Esophagus (tissue), 2 donors: ENCODE data around the gene VWA5B1. TPM values are rescaled to one million over a fixed set of nuclear protein-coding genes. Genes with fewer than 3 reads are reported as not detected.

Experiments
- H3K27ac ChIP-seq, 2 donors: one replicate each; pipeline ENCODE4 v1.5.1; 2013; ENCODE audit warnings: low read depth in 2 of 2, mild to moderate bottlenecking in 2 of 2, inconsistent platforms in 1 of 2, low read length in 1 of 2, moderate library complexity in 1 of 2
- H3K27me3 ChIP-seq, 2 donors: one replicate each; pipeline ENCODE4 v1.6.1; 2013; ENCODE audit warnings: low read length in 2 of 2, control low read depth in 1 of 2, mild to moderate bottlenecking in 1 of 2; ENCODE audit not compliant: insufficient read depth in 2 of 2, control insufficient read depth in 1 of 2
- H3K36me3 ChIP-seq, 2 donors: one replicate each; pipeline ENCODE4 v1.6.1; 2013; ENCODE audit warnings: low read length in 1 of 2; ENCODE audit not compliant: control insufficient read depth in 2 of 2, insufficient read depth in 2 of 2
- H3K4me1 ChIP-seq, 2 donors: one replicate each; pipeline ENCODE4 v1.6.1; 2013; ENCODE audit warnings: low read length in 1 of 2; ENCODE audit not compliant: control insufficient read depth in 2 of 2, insufficient read depth in 2 of 2
- H3K4me3 ChIP-seq, 2 donors: one replicate each; pipeline ENCODE4 v1.5.1; 2013; ENCODE audit warnings: low read length in 2 of 2, mild to moderate bottlenecking in 2 of 2, low read depth in 1 of 2, moderate library complexity in 1 of 2
- H3K9me3 ChIP-seq, 2 donors: one replicate each; pipeline ENCODE4 v1.6.1; 2013; ENCODE audit warnings: mild to moderate bottlenecking in 2 of 2, low read depth in 1 of 2, low read length in 1 of 2, moderate library complexity in 1 of 2; ENCODE audit not compliant: control insufficient read depth in 2 of 2, insufficient read depth in 1 of 2
- WGBS, 2 donors: extraction: QIAGEN DNeasy Blood & Tissue Kit; methylation state at CpG; one replicate each; pipeline ENCODE4 v1.1.7; 2013; 5-methylcytosine and 5-hydroxymethylcytosine counted together
- polyA plus RNA-seq, 2 donors: library from polyadenylated mRNA; stranded (reverse); fragments of 200-250 nt; gene quantifications; one replicate each; pipeline ENCODE4 v1.2.3, GENCODE V29; 2013
- donor health status: healthy with polysubstance abuse.
- donor health status: Bipolar disorder and iron deficiency.

Gene VWA5B1
- polyA plus RNA-seq, 2 donors, result not detected

GRCh38 chr1:20318971-20319370 lies 28.3 kb downstream of the VWA5B1 start:
- WGBS, 2 donors, result 82 to 83% methylated on average over 4 of the region's 4 CpGs
- no peaks in the 10 kb centered on the region for H3K36me3 ChIP-seq
- H3K27ac ChIP-seq, result no peak overlapping the region
- H3K9me3 ChIP-seq, result no peaks in the 10 kb centered on the region
- peaks cover 0 to 3% of the 10 kb centered on the region in 2 donors for H3K4me1 ChIP-seq
- H3K4me3 ChIP-seq, result no peak overlapping the region
- no peaks in the 10 kb centered on the region for H3K27me3 ChIP-seq

GRCh38 chr1:20319456-20320220 lies 29.0 kb downstream of the VWA5B1 start:
- Histone ChIP-seq H3K27me3 (no peaks in the 10 kb centered on the region), H3K27ac (no peak overlapping the region), H3K4me3 (no peak overlapping the region), H3K4me1 (no peaks in the 10 kb centered on the region), H3K36me3 (no peaks in the 10 kb centered on the region), H3K9me3 (no peaks in the 10 kb centered on the region)
- 79 to 82% methylated on average over 11 of the region's 11 CpGs for WGBS, 2 donors

GRCh38 chr1:20320704-20321103 lies 30.0 kb downstream of the VWA5B1 start:
- Histone ChIP-seq H3K9me3 (no peaks in the 10 kb centered on the region), H3K27ac (no peak overlapping the region), H3K4me1 (no peaks in the 10 kb centered on the region), H3K27me3 (no peaks in the 10 kb centered on the region), H3K4me3 (no peak overlapping the region), H3K36me3 (no peaks in the 10 kb centered on the region)
- 77 to 84% methylated on average over 6 of the region's 6 CpGs for WGBS, 2 donors

GRCh38 chr1:20321573-20321972 lies 30.9 kb downstream of the VWA5B1 start:
- Histone ChIP-seq H3K4me3 (no peak overlapping the region), H3K36me3 (no peaks in the 10 kb centered on the region), H3K27me3 (no peaks in the 10 kb centered on the region), H3K27ac (no peak overlapping the region), H3K4me1 (no peaks in the 10 kb centered on the region), H3K9me3 (no peaks in the 10 kb centered on the region)
- WGBS, 2 donors, result 49 to 63% methylated on average over 5 of the region's 5 CpGs

- no peaks in the 10 kb centered on the region for H3K4me1 ChIP-seq
- WGBS, 2 donors, result 47 to 49% methylated on average over 11 of the region's 11 CpGs
These were observed 31.6 kb downstream of the VWA5B1 start for GRCh38 chr1:20322081-20322824.

GRCh38 chr1:20322825-20323612 lies 32.3 kb downstream of the VWA5B1 start:
- H3K27ac ChIP-seq, result no peak overlapping the region
- no peaks in the 10 kb centered on the region for H3K4me1 ChIP-seq
- H3K27me3 ChIP-seq, result no peaks in the 10 kb centered on the region
- no peak overlapping the region for H3K4me3 ChIP-seq
- H3K9me3 ChIP-seq, result no peaks in the 10 kb centered on the region
- WGBS, 2 donors, result 83 to 84% methylated on average over 23 of the region's 23 CpGs
- H3K36me3 ChIP-seq, result no peaks in the 10 kb centered on the region

More at GRCh38 chr1:20322081-20322824, 31.6 kb downstream of the VWA5B1 start:
- H3K9me3 ChIP-seq, result no peaks in the 10 kb centered on the region
- no peaks in the 10 kb centered on the region for H3K36me3 ChIP-seq
- H3K27me3 ChIP-seq, result no peaks in the 10 kb centered on the region
- no peak overlapping the region for H3K27ac ChIP-seq
- no peak overlapping the region for H3K4me3 ChIP-seq

- H3K27me3 ChIP-seq, result no peaks in the 10 kb centered on the region
- no peaks in the 10 kb centered on the region for H3K36me3 ChIP-seq
- H3K27ac ChIP-seq, result no peak overlapping the region
- H3K4me1 ChIP-seq, result no peaks in the 10 kb centered on the region
- no peak overlapping the region for H3K4me3 ChIP-seq
- 85 to 93% methylated on average over 3 of the region's 3 CpGs for WGBS, 2 donors
- no peaks in the 10 kb centered on the region for H3K9me3 ChIP-seq
These were observed 32.9 kb downstream of the VWA5B1 start for GRCh38 chr1:20323613-20323920.

GRCh38 chr1:20324704-20325406 lies 34.2 kb downstream of the VWA5B1 start:
- WGBS, 2 donors, result 72 to 73% methylated on average over 8 of the region's 8 CpGs
- H3K4me1 ChIP-seq, result no peaks in the 10 kb centered on the region

GRCh38 chr1:20325407-20325843 lies 34.8 kb downstream of the VWA5B1 start:
- Histone ChIP-seq H3K4me3 (no peak overlapping the region), H3K36me3 (no peaks in the 10 kb centered on the region), H3K4me1 (no peaks in the 10 kb centered on the region), H3K27me3 (no peaks in the 10 kb centered on the region), H3K9me3 (no peaks in the 10 kb centered on the region), H3K27ac (no peak overlapping the region)
- WGBS, 2 donors, result 26 to 51% methylated on average over 3 of the region's 3 CpGs

More at GRCh38 chr1:20324704-20325406, 34.2 kb downstream of the VWA5B1 start:
- Histone ChIP-seq H3K27me3 (no peaks in the 10 kb centered on the region), H3K27ac (no peak overlapping the region), H3K9me3 (no peaks in the 10 kb centered on the region), H3K36me3 (no peaks in the 10 kb centered on the region), H3K4me3 (no peak overlapping the region)
